Liver (tissue), 3 donors: Measurements from ENCODE around the gene IRX3.

Experiments
- TAF1 ChIP-seq: conservative IDR thresholded peaks from 2 replicates; pipeline ENCODE4 v1.6.1; 2016; ENCODE audit warnings: antibody characterized with exemption, mild to moderate bottlenecking
- TF ChIP-seq, protein P1 (sequence below): IDR thresholded peaks from 2 replicates; pipeline ENCODE4 v1.6.1; 2016; ENCODE audit warnings: antibody characterized with exemption
- TF ChIP-seq, protein P2 (sequence below): IDR thresholded peaks from 2 replicates; pipeline ENCODE4 v1.6.1; 2016; ENCODE audit warnings: antibody characterized with exemption, mild to moderate bottlenecking
- TF ChIP-seq, protein P3 (sequence below): fragments of 150-350 bp; IDR thresholded peaks from 2 replicates; pipeline ENCODE4 v1.5.1; 2017; ENCODE audit warnings: improper control_type of control experiment, low read depth, low read length; ENCODE audit not compliant: missing input control
- donor health status: healthy.
- donor health status: healthy.

DNA sequence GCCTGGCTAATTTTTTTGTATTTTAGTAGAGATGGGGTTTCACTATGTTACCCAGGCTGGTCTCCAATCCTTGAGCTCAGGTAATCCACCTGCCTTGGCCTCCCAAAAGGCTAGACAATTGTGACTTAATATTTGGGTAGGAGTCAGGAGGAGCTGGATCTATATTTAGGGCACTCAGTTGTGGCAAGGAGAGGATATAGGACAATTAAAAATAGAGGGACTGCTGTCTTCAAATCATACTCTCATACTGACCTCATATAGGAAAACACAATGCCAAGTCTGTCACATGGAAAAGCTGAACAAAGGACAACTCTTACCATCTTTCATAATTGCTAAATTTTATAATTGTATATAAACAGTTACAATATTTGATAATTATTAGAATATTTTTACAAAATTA is 17.1 kb downstream of the IRX3 start:
- TF ChIP-seq, protein P1, sequence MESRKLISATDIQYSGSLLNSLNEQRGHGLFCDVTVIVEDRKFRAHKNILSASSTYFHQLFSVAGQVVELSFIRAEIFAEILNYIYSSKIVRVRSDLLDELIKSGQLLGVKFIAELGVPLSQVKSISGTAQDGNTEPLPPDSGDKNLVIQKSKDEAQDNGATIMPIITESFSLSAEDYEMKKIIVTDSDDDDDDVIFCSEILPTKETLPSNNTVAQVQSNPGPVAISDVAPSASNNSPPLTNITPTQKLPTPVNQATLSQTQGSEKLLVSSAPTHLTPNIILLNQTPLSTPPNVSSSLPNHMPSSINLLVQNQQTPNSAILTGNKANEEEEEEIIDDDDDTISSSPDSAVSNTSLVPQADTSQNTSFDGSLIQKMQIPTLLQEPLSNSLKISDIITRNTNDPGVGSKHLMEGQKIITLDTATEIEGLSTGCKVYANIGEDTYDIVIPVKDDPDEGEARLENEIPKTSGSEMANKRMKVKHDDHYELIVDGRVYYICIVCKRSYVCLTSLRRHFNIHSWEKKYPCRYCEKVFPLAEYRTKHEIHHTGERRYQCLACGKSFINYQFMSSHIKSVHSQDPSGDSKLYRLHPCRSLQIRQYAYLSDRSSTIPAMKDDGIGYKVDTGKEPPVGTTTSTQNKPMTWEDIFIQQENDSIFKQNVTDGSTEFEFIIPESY = no peak
- TF ChIP-seq TAF1 = no peak
- TF ChIP-seq, protein P2, sequence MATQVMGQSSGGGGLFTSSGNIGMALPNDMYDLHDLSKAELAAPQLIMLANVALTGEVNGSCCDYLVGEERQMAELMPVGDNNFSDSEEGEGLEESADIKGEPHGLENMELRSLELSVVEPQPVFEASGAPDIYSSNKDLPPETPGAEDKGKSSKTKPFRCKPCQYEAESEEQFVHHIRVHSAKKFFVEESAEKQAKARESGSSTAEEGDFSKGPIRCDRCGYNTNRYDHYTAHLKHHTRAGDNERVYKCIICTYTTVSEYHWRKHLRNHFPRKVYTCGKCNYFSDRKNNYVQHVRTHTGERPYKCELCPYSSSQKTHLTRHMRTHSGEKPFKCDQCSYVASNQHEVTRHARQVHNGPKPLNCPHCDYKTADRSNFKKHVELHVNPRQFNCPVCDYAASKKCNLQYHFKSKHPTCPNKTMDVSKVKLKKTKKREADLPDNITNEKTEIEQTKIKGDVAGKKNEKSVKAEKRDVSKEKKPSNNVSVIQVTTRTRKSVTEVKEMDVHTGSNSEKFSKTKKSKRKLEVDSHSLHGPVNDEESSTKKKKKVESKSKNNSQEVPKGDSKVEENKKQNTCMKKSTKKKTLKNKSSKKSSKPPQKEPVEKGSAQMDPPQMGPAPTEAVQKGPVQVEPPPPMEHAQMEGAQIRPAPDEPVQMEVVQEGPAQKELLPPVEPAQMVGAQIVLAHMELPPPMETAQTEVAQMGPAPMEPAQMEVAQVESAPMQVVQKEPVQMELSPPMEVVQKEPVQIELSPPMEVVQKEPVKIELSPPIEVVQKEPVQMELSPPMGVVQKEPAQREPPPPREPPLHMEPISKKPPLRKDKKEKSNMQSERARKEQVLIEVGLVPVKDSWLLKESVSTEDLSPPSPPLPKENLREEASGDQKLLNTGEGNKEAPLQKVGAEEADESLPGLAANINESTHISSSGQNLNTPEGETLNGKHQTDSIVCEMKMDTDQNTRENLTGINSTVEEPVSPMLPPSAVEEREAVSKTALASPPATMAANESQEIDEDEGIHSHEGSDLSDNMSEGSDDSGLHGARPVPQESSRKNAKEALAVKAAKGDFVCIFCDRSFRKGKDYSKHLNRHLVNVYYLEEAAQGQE = no peak
- TF ChIP-seq, protein P3, sequence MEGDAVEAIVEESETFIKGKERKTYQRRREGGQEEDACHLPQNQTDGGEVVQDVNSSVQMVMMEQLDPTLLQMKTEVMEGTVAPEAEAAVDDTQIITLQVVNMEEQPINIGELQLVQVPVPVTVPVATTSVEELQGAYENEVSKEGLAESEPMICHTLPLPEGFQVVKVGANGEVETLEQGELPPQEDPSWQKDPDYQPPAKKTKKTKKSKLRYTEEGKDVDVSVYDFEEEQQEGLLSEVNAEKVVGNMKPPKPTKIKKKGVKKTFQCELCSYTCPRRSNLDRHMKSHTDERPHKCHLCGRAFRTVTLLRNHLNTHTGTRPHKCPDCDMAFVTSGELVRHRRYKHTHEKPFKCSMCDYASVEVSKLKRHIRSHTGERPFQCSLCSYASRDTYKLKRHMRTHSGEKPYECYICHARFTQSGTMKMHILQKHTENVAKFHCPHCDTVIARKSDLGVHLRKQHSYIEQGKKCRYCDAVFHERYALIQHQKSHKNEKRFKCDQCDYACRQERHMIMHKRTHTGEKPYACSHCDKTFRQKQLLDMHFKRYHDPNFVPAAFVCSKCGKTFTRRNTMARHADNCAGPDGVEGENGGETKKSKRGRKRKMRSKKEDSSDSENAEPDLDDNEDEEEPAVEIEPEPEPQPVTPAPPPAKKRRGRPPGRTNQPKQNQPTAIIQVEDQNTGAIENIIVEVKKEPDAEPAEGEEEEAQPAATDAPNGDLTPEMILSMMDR = no peak
